B cell (primary cell): Measurements from ENCODE around the gene ANKS6.

Experiments used
- EZH2 ChIP-seq: IDR thresholded peaks from 2 replicates; pipeline ENCODE4 v1.6.1; 2012; ENCODE audit warnings: borderline replicate concordance, low read depth, mild to moderate bottlenecking, moderate library complexity, low read length; ENCODE audit not compliant: insufficient read depth, poor library complexity, severe bottlenecking
- TF ChIP-seq, protein P1 (sequence below): fragments of 200-600 bp; IDR thresholded peaks from one replicate; pipeline ENCODE4 v1.8.0; 2022; ENCODE audit warnings: antibody characterized with exemption, mild to moderate bottlenecking

- TF ChIP-seq, protein P1, sequence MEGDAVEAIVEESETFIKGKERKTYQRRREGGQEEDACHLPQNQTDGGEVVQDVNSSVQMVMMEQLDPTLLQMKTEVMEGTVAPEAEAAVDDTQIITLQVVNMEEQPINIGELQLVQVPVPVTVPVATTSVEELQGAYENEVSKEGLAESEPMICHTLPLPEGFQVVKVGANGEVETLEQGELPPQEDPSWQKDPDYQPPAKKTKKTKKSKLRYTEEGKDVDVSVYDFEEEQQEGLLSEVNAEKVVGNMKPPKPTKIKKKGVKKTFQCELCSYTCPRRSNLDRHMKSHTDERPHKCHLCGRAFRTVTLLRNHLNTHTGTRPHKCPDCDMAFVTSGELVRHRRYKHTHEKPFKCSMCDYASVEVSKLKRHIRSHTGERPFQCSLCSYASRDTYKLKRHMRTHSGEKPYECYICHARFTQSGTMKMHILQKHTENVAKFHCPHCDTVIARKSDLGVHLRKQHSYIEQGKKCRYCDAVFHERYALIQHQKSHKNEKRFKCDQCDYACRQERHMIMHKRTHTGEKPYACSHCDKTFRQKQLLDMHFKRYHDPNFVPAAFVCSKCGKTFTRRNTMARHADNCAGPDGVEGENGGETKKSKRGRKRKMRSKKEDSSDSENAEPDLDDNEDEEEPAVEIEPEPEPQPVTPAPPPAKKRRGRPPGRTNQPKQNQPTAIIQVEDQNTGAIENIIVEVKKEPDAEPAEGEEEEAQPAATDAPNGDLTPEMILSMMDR: no peak
- TF ChIP-seq EZH2: no peak
Observed at GRCh38 chr9:98694943-98695342, 101.4 kb downstream of the ANKS6 start.
